Measurements from ENCODE around the gene DACH1.

DNA sequence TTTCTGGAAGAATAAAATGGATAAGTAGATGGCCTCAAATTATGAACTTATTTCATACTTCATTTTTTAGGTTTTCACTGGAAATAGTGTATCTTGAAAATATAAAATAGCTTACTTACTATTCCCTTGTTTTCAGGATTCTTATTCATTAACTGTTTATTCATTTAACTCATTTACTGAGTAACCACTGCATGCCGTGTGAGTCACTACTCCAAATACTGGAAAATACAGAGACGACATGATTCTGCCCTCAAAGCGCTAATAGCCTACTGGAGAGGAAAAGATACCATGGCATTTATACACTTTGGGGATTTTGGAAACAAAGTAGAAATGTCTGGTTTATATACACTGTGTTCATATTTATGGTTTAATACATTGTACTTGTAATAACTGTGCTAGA is 270.9 kb downstream of the DACH1 start:
- TF ChIP-seq POLR2A (IDR thresholded peaks at IDR 0.05; ENCODE audit: low read depth, low read length): no peak
- TF ChIP-seq, protein P1, sequence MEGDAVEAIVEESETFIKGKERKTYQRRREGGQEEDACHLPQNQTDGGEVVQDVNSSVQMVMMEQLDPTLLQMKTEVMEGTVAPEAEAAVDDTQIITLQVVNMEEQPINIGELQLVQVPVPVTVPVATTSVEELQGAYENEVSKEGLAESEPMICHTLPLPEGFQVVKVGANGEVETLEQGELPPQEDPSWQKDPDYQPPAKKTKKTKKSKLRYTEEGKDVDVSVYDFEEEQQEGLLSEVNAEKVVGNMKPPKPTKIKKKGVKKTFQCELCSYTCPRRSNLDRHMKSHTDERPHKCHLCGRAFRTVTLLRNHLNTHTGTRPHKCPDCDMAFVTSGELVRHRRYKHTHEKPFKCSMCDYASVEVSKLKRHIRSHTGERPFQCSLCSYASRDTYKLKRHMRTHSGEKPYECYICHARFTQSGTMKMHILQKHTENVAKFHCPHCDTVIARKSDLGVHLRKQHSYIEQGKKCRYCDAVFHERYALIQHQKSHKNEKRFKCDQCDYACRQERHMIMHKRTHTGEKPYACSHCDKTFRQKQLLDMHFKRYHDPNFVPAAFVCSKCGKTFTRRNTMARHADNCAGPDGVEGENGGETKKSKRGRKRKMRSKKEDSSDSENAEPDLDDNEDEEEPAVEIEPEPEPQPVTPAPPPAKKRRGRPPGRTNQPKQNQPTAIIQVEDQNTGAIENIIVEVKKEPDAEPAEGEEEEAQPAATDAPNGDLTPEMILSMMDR (IDR thresholded peaks at IDR 0.05; ENCODE audit: extremely low read depth in 1 of 2, insufficient read depth in 1 of 2, low read depth in 1 of 2, low read length in 2 of 2): no peak
- no peak for TF ChIP-seq EZH2 (IDR thresholded peaks at IDR 0.05; ENCODE audit: borderline replicate concordance, low read depth, low read length, severe bottlenecking)
- no peak for TF ChIP-seq POLR2AphosphoS5 (IDR thresholded peaks at IDR 0.05; ENCODE audit: insufficient read depth, low read depth, low read length)

All from endothelial cell of umbilical vein (primary cell).